ENCODE results near the gene SBNO2.
A peak's percentile ranks its signal among the peaks of the same experiment; 100 is the strongest.
"Not testable (repeated sequence)": the region's sequence is repeated elsewhere in the genome, so short reads cannot be mapped to it uniquely, and the experiment has no call there.

The SBNO2 gene

GRCh38 chr19:1173845-1174809 is at the start of gene SBNO2:
Gene SBNO2, minus strand, starts transcription at chr19:1174268. Its CDS starts 19,992 bp downstream, at chr19:1154276.
- peak; percentile 20 for DNase-seq

DNA sequence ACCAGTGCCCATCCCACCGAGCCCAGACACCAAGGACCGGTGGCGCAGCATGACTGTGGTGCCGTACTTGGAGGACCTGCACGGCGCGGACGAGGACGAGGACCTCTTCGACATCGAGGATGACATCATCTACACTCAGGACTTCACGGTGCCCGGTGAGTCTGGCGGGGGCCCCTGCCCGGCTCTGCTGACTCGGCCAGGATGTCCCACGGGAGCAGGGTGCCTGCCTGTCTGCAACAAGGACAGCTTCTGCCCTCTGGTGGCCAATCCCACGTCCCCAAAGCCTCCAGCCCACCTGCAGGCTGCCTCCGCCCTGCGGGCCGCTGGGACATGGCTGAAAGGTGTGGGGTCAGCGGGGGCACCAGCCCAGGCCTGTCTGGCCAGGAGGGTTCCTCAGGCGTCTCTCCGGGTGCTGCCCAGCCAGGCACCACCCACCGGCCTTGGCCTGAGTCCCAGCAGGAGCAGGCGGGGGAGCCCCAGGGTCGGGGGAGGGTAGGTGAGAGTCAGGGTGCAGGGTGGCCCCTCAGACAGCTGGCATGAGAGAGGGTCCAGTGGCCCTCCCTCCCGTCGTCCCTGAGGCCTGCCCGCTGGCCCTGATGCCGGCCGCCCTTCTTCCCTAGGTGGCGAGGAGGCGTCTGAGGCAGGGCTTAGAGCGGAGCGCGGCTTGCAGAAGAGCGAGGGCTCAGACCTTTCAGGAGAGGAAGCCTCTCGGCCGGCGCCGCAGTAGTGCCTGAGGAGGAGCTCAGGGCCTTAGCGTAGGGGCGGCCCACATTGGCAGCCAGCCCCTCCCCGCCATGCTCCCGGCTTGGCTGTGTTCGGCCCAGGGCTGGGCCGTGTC is 49.2 kb upstream of the SBNO2 start:
- DNase-seq = no peak

- DNase-seq = no peak
These were observed 48.3 kb upstream of the SBNO2 start for GRCh38 chr19:1222394-1222793.

DNA sequence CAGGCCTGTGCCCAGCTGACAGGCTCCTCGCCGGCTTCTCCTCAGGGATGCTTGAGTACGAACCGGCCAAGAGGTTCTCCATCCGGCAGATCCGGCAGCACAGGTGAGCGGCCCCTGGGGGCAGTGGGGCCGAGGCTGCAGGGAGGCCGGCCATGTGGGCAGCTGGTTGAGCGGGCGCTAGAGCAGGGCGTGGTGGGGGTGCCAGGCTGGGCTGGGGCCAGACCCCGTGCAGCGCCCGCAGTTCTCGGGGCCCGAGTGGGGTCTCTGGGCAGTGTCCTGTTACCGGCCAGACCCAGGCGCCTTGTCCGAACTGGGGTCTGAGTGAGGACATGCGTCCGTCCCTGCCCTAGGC is 47.8 kb upstream of the SBNO2 start:
- no peak for DNase-seq

- DNase-seq = no peak
These were observed 47.2 kb upstream of the SBNO2 start for GRCh38 chr19:1220976-1221903.

DNA sequence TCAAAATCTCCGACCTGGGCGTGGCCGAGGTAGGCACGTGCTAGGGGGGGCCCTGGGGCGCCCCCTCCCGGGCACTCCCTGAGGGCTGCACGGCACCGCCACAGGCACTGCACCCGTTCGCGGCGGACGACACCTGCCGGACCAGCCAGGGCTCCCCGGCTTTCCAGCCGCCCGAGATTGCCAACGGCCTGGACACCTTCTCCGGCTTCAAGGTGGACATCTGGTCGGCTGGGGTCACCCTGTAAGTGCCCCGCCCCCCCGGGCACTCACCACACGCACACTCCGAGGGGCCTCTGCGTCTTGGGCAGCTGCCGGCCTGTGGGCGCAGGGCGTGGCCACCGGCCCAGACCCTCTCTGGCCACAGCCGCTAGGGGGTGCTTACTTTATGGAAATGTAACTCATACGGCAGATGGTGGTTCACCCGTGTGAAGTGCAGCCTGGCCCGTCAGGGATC is 46.4 kb upstream of the SBNO2 start:
- DNase-seq = no peak

GRCh38 chr19:1219786-1220476 is 45.9 kb upstream of the SBNO2 start:
- DNase-seq = no peak

DNA sequence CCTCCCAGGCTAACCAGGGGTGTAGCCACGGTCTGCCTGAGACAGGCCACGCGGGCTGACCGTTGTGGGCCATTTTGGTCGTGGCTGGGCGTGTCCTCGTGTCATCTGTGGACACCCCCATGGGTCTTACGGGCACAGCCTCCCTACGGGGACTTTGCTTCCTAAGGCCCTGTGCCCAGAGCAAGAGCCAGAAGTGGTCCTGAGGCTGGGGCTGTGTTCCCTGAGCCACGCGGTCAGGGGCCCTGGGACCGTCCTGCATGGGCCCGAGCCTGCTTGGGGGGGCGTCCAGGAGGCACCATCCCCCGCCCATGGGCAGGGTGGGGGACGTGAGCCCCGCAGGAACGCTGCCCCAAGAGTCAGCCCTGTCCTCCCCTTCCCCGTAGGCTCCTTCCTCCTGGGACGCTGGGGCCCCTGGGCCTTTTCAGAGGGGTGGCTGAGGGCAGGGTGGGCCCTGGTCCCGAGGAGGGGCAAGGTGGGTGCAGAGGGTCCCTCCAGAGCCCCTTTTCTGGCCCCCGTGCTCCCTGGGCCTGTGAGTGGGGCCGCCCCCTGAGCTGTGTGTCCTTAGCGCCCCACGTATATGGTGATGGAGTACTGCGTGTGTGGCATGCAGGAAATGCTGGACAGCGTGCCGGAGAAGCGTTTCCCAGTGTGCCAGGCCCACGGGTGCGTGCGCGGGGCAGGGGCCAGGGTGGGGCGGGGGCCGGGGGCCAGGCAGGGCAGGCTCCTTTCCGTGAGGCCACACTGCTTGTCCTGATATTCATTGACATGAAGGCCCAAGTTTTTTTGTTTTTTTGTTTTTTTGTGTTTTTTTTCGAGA is 44.9 kb upstream of the SBNO2 start:
- DNase-seq = no peak

DNA sequence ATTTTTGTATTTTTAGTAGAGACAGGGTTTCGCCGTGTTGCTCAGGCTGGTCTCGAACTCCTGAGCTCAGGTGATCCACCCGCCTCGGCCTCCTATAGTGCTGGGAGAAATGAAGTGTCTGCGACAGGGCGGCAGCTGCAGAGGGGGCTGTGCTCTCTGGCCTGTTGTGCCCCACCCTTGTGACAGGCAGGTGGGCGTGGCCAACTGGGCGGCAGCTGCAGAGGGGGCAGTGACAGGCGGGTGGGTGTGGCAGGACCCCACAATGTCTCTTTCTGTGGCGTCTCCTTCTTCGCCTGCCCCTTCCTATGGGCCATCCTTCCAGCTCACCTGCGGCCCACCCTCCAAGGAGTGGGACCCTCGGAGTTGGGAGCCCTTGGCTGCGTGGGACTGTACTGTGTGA is 43.3 kb upstream of the SBNO2 start:
- no peak for DNase-seq

- DNase-seq = no peak
These were observed 42.7 kb upstream of the SBNO2 start for GRCh38 chr19:1216756-1217155.

DNA sequence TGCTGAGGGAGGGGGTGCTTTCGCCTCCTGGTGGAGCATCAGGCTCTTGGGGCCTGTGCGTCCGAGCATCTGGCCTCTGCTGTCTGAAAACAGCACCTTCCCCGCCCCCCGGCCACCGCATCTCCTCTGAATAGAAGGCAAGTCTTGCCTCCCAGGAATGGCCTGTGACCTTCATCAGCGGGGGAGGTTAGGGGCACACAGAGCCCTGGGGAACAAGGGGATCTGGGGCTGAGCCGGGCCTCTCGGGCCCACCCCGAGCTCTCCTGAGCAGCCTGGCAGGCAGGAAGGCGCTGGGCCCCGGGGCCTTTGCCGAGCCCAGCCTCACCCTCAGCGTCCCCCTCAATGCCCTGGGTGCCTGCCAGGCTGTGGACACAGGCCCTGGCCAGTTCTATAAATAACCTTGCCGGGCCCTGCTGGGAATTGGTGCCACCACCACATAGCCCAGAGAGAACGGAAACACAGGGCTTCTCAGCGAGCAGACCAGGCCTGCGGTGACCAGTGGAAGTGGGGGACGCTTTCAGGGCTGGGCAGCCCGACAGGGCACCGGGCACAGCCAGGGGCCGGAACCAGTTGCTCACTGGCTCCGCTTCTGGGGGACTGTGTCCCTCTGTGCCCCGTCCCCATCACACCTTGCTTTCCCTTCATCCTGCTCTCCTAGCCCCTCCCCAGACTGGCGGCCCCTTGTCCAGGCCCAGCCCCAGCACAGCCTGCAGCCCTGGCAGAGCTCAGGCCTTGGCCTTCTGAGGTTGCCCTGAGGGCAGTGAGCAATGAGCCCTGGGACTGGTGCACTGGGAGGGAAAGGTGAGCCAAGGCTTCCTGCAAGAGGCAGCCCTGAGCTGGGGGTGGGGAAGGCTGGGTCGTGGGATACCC is 41.0 kb upstream of the SBNO2 start:
- DNase-seq = no peak

DNA sequence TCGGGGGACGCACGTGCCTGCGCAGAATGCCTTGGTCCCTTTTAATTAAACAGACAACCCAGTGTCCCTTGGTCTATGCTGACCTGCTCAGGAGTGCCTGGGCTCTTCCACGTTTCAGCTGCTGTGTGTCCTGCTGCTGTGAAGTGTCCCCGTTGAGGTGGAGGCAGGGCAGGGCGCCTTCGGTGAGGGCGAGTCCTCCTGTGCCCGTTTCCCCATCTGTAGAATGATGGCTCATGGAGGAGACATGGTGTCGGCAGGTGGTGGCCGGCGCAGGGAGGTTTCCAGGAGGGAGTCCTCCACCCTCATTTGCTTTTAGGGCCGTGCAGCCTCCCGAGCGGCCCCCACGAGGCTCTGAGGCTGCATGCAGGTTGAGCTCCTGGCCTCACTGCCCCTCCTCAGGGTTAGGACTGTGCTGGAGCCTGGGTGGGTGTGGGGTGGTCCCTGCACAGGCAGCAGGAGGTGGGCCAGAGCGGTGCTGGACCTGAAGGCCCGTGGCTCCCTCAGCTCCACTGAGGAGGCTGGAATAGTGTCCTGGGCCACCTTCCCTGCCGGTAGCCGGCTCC is 40.3 kb upstream of the SBNO2 start:
- no peak for DNase-seq

DNA sequence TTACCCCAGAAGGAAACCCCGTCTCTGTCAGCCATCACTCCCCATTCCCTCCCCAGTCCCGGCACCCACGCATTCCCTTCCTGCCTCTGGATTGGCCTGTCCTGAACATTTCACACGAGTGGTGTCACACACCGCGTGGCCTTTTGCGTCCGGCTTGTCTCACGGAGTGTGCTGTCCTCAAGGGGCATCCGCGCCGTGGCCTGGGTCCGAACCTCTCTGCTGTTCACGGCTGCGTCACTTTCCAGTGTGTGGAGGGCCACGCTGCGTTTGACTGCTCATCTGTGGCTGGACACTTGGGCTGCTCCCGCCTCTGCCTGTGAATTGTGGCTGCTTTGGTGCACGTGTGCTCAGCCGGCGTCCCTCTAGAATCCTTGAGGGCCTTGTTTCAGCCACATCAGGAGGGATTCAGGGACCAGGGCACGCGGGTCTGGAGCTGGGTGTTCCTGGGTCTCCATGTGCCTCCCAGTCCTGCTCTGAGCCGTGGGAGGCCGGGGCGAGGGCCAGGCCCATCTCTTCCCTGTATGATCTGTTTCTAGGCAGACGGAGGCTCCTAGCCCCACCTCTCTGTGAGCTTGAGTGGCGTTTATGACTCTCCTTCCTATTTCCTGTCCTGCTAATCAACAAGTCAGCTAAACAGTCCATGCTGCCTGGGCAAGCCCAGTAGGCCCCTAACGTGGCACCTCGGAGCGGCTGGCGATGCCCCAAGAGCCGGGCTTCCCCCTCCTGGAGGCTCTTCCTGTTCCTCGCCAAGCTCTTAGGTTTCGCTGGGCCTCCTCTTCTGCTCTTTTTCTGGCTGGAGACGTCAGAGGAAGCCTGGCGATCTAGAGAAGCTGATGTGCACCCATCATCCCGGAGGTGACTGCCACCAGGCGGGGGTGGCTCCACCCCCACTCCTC is 39.6 kb upstream of the SBNO2 start:
- DNase-seq = no peak

GRCh38 chr19:1211494-1212234 is 37.6 kb upstream of the SBNO2 start:
- no peak for DNase-seq

DNA sequence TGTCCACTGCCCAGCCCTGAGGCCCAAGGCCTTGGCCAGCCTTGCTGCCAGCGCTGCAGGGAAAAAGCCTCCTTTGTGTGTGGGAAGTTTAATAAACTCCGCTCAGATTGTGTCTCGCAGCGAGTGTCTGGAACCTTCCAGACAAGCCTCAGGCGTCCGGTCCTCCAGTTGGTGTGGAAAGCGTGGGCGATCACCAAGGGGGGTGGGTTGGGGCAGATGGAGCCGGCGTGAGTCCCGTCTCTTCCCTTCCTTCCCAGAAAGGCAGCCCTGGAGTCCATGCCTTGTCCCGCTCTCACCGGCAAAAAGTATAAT is 36.1 kb upstream of the SBNO2 start:
- DNase-seq = no peak

GRCh38 chr19:1208830-1209229 is 34.8 kb upstream of the SBNO2 start:
- not testable (repeated sequence) for DNase-seq

- DNase-seq = no peak
These were observed 32.9 kb upstream of the SBNO2 start for GRCh38 chr19:1206864-1207450.
